Embryonic facial prominence (tissue), 1 donor: ENCODE results near the gene MFSD11.
"Not testable (repeated sequence)": the region's sequence is repeated elsewhere in the genome, so short reads cannot be mapped to it uniquely, and the experiment has no call there.

ENCODE experiments used
- DNase-seq: peaks from one replicate; pipeline ENCODE4 v3.0.0-alpha.2; 2016; ENCODE audit errors: extremely low spot score

Gene MFSD11

DNA sequence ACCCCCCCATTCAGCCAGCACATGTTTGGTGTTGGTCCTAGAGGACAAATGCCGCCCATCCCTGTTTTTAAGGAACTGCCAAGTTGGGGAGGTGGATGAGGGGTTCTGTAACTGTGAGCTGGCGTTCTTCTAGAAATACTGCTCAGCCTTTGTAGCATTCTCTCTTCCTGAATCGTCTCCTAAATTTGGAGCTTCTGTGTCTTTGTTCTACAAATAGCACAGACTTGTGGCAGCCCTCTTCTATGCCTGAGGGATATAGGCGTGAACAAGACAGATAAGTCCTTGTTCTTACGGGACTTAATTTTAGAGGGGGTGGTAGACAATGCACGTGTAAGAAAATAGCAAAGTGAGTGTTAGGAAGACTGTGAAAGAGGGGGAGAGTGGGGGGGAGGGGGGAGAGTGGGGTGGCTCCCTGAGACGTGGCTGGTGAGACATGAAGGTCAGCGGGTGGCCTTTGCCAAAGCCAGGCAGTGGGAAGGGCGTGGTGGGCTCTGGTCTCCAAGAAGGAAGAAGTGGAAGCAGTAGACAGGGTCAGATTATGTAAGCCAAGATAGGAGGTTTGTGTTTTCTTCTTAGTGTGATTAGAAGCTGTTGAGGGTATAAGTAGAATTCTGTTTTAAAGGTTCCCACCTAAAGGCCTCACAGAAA, 9.9 kb downstream of the MFSD11 start:
- no peak for DNase-seq

- no peak for DNase-seq
Observed at GRCh38 chr17:76748657-76749056, 10.7 kb downstream of the MFSD11 start.

GRCh38 chr17:76751416-76751993, 13.6 kb downstream of the MFSD11 start:
- no peak for DNase-seq

- DNase-seq, result no peak
Observed at GRCh38 chr17:76752006-76752405, 14.1 kb downstream of the MFSD11 start.

- no peak for DNase-seq
Observed at GRCh38 chr17:76753061-76753961, 15.4 kb downstream of the MFSD11 start.

DNA sequence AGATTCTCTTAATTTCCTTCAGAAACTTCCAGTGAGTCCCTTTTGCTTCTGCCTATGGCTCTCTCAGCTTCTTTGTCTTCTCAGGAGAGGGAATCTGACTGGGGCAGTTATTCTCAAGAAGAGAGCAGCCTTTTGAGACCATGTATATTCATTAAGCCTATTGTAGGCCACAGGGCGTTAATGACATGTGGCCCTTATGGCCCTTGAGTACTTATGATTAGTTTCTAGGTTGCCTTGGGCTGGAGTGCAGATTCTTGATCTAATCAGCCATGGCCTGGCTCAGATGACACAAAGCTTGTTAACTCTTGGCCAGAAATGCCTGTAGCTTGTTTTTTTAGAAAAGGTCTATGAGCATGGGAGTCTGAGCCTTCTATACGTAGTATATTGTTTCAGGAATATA, 17.4 kb downstream of the MFSD11 start:
- DNase-seq, result no peak

DNA sequence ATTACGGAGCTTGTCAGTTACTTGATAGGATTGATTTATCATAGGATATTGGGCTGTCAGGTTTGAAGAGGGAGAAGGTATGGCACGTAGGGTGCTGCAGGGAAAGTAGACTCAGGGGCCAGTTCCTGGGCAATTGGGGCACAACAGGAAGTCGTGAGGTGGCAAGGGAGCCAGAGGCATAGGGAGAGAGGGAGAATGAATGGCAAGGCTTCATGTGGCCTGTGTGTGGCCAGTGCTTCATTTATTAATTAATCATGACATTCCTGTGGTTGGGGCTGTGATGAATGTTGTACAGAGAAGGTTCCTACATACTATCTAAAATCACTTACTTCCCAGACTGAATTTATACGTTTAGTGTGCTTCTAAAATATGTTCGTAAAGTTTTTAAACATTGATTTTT, 19.3 kb downstream of the MFSD11 start:
- DNase-seq, result no peak

- no peak for DNase-seq
Observed at GRCh38 chr17:76758570-76758969, 20.7 kb downstream of the MFSD11 start.

GRCh38 chr17:76772842-76773525, 35.1 kb downstream of the MFSD11 start:
- DNase-seq, result no peak

GRCh38 chr17:76775021-76775600, 37.2 kb downstream of the MFSD11 start:
- no peak for DNase-seq

DNA sequence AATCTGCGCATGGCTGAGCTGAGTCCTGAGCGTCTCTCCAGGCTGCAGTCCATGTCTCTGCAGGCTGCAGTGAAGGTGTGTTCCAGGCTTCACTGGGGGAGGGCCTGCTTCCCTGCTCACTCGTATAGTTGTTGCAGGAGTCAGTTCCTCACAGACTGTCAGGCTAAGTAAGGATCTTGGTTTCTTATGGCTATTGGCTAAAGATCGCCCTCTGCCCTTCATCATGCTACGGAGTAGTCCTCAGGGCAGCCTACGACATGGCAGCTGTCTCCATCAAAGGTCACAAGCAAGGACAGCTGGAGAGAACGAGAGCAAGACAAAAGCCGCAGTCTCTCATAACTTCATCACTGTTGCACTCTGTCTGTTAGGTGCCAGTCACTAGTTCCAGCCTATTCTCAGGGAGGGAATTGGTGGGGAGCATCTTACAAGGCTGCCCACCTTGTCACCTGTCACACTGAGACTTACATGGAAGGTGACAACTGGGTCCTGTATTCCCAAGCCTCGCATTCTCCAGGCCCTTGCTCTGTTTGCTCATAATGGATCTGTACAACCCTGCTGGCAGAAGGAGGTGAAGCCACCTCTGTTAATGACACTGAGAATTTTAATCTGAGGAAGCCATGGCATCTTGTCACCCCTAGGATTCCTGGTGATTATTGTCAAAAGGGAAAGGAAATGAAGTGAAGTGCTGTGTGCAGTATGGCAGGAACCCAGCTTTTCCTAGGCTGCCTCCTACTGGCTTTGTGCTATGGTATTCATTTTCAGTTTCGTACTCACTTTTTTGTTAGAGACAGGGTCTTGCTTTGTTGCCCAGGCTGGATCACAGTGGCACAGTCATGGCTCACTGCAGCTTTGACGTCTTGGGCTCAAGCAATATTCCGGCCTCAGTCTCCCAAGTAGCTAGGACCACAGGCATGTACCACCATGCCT, 43.4 kb downstream of the MFSD11 start:
- no peak for DNase-seq

DNA sequence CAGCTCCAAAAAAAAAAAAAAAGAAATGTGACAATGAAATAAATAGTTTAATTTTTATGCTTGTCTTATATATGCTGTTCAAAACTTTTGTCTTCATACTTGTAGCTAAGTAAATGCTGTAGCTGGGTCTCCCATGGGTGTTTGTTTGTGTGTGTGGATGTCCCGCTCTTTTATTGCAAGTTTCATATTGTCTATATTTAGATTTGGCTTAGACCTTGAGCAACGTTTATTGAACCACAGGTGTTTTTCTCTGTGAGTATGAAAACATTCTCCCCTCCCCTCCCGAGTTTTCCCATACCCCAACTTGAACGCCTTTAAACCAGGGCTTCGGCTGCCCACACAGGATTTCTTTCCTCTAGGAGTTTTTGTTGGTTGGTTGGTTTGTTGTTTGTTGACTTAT, 45.2 kb downstream of the MFSD11 start:
- DNase-seq, result no peak

DNA sequence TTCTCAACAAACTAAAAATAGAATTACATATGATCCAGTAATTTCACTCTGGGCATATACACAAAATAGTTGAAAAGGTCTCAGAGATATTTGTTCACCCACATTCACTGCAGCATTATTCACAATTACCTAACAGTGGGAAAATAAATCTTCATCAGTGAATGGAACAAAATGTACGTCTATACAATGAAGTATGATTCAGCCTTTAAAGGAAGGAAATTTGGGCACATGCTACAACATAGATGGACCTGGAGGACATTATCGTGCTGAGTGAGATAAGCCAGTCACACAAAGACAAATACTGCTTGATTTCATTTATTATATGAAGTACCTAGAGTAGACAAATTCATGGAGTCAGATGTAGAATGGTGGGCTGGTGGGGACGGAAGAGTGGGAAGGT, 47.0 kb downstream of the MFSD11 start:
- no peak for DNase-seq

DNA sequence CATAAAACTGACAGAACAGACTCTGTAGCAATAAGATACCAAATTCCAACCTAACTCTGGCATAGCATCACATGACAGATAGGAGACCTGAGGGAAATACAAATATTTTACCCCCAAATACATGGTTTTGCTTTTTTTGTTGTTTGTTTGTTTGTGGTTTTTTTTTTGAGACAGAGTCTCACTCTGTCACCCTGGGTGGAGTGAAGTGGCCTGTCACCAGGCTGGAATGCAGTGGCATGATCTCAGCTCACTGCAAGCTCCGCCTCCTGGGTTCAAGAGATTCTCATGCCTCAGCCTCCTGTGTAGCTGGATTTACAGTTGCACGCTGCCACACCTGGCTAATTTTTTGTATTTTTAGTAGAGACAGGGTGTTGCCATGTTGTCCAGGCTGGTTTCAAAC, 49.9 kb downstream of the MFSD11 start:
- not testable (repeated sequence) for DNase-seq

- DNase-seq, result no peak
Observed at GRCh38 chr17:76789235-76789788, 51.4 kb downstream of the MFSD11 start.

GRCh38 chr17:76791053-76791980, 53.4 kb downstream of the MFSD11 start:
- DNase-seq, result peak; percentile 11

DNA sequence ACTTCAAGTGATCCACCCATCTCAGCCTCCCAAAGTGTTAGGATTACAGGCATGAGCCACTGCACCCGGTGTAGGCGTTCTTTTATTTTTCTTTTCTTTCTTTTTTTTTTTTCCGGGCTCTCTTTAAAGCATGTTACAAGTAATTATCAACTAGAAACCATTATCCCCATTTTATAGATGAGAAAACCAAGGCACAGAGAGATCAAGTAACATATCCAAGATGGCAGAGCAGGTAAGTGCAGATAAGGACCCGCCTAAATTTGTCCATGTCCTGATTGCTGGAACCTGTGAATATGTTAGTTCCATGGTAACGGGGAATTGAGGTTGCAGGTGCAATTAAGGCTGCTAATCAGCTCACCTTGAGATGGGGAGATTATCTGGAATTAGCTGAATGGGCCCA, 54.4 kb downstream of the MFSD11 start:
- no peak for DNase-seq

GRCh38 chr17:76793775-76794174, 55.9 kb downstream of the MFSD11 start:
- DNase-seq, result no peak

DNA sequence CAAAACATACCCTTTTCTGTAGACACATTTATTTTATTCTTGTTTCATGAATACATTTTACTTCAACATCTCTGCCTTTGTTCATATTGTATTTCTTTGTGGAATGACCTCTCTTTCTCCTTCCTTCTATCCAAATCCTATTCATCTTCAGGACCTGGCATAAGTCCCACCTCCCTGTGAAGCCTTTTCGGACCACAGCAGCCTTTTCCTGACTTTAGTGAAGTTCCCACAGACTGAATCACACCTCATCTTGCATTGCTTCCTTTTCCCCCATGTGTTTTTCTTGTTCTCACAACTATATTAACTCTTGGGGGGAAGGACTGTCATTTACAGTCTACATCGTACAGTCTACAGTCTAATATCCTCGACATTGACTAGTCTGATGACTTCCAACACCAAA, 58.2 kb downstream of the MFSD11 start:
- no peak for DNase-seq
